ENCODE data around the gene LHPP. TPM values are rescaled to one million over a fixed set of nuclear protein-coding genes. Genes with fewer than 3 reads are reported as not detected.

Gene LHPP
- total and polyA plus RNA-seq, 10 of the 15 experiments (the other 5 are each of a cell fraction or from before 2014, with no cell fraction given): 0.79 to 9.8 (median 6.7) TPM

DNA sequence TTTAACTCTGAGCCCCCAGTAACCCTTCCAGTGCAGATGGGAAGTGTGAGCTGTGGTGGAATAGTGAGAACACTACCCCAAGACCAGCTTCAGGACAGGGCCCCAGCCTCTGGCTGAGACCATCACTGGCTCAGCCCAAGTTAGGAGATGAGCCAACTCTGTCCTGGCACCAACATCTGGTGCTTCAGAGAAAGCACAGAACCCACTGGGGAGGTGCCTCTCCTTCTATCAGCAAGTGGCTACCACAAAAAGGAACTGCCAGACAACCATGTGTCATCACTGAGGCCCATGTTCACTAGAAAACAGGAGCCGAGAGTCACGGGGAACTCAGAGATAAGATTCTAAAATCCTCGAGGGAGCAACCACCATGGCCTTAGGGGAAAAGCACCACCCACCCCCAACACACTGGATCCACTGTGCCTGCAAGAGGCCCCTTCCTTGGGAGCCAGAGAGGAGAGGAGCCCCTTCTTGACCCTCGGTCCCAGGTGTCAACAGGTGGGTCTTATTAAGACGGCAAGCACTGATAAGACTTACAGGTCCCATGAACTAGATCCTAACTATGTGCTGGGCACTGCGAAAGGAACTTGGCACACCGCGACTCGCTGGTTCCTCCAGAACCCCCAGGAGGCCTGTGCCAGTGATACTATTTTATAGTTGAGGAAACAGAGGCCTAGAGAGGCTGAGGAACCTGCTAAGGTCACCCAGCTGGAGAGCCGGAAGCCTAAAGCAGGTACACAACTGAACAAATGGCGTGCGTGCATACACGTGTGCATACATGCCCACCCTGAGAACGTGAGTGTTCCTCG is 179.9 kb downstream of the LHPP start (continued):
- TF ChIP-seq NR2F1 (conservative IDR thresholded peaks at IDR 0.05) (no peak), SREBF1 (IDR thresholded peaks at IDR 0.05; ENCODE audit: low read length) (no peak), DPF2 (IDR thresholded peaks at IDR 0.05) (no peak), KDM1A (IDR thresholded peaks at IDR 0.05; ENCODE audit: borderline replicate concordance) (no peak), TARDBP (IDR thresholded peaks at IDR 0.05; ENCODE audit: borderline replicate concordance) (no peak), MEF2B (IDR thresholded peaks at IDR 0.05; ENCODE audit: partially characterized antibody, poor library complexity, severe bottlenecking) (peak; percentile 85), RFX5 (IDR thresholded peaks at IDR 0.05; ENCODE audit: low read depth, low read length) (no peak), RBBP5 (conservative IDR thresholded peaks at IDR 0.05) (no peak), CHD1 (IDR thresholded peaks at IDR 0.05; ENCODE audit: low read depth, low read length) (no peak), BCL11A (IDR thresholded peaks at IDR 0.05; ENCODE audit: low read depth, low read length) (no peak), RCOR1 (conservative IDR thresholded peaks at IDR 0.05; ENCODE audit: low read depth, low read length) (no peak), ZNF24 (IDR thresholded peaks at IDR 0.05) (no peak), MYB (IDR thresholded peaks at IDR 0.05; ENCODE audit: borderline replicate concordance, low read depth, low read length) (no peak), NFIC (IDR thresholded peaks at IDR 0.05; ENCODE audit: low read depth, low read length) (no peak), TCF3 (IDR thresholded peaks at IDR 0.05; ENCODE audit: borderline replicate concordance, insufficient read depth, low read depth, low read length) (no peak), MYC (IDR thresholded peaks at IDR 0.05; ENCODE audit: insufficient read depth, insufficient read length, insufficient replicate concordance, low read length, severe bottlenecking) (no peak), CBFB (IDR thresholded peaks at IDR 0.05; ENCODE audit: low read depth) (no peak), SIN3A (IDR thresholded peaks at IDR 0.05; ENCODE audit: low read depth, low read length) (no peak), ATF7 (IDR thresholded peaks at IDR 0.05; ENCODE audit: low read depth) (no peak), BMI1 (IDR thresholded peaks at IDR 0.05; ENCODE audit: borderline replicate concordance) (no peak), NR2C1 (IDR thresholded peaks at IDR 0.05) (no peak)
- TF ChIP-seq, protein P1, sequence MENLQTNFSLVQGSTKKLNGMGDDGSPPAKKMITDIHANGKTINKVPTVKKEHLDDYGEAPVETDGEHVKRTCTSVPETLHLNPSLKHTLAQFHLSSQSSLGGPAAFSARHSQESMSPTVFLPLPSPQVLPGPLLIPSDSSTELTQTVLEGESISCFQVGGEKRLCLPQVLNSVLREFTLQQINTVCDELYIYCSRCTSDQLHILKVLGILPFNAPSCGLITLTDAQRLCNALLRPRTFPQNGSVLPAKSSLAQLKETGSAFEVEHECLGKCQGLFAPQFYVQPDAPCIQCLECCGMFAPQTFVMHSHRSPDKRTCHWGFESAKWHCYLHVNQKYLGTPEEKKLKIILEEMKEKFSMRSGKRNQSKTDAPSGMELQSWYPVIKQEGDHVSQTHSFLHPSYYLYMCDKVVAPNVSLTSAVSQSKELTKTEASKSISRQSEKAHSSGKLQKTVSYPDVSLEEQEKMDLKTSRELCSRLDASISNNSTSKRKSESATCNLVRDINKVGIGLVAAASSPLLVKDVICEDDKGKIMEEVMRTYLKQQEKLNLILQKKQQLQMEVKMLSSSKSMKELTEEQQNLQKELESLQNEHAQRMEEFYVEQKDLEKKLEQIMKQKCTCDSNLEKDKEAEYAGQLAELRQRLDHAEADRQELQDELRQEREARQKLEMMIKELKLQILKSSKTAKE (IDR thresholded peaks at IDR 0.05; ENCODE audit: low read depth, poor library complexity, severe bottlenecking): peak; percentile 61
- TF ChIP-seq, protein P2, sequence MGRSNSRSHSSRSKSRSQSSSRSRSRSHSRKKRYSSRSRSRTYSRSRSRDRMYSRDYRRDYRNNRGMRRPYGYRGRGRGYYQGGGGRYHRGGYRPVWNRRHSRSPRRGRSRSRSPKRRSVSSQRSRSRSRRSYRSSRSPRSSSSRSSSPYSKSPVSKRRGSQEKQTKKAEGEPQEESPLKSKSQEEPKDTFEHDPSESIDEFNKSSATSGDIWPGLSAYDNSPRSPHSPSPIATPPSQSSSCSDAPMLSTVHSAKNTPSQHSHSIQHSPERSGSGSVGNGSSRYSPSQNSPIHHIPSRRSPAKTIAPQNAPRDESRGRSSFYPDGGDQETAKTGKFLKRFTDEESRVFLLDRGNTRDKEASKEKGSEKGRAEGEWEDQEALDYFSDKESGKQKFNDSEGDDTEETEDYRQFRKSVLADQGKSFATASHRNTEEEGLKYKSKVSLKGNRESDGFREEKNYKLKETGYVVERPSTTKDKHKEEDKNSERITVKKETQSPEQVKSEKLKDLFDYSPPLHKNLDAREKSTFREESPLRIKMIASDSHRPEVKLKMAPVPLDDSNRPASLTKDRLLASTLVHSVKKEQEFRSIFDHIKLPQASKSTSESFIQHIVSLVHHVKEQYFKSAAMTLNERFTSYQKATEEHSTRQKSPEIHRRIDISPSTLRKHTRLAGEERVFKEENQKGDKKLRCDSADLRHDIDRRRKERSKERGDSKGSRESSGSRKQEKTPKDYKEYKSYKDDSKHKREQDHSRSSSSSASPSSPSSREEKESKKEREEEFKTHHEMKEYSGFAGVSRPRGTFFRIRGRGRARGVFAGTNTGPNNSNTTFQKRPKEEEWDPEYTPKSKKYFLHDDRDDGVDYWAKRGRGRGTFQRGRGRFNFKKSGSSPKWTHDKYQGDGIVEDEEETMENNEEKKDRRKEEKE (IDR thresholded peaks at IDR 0.05): no peak
- TF ChIP-seq, protein P3, sequence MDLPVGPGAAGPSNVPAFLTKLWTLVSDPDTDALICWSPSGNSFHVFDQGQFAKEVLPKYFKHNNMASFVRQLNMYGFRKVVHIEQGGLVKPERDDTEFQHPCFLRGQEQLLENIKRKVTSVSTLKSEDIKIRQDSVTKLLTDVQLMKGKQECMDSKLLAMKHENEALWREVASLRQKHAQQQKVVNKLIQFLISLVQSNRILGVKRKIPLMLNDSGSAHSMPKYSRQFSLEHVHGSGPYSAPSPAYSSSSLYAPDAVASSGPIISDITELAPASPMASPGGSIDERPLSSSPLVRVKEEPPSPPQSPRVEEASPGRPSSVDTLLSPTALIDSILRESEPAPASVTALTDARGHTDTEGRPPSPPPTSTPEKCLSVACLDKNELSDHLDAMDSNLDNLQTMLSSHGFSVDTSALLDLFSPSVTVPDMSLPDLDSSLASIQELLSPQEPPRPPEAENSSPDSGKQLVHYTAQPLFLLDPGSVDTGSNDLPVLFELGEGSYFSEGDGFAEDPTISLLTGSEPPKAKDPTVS (IDR thresholded peaks at IDR 0.05; ENCODE audit: low read depth, low read length): no peak
- TF ChIP-seq, protein P4, sequence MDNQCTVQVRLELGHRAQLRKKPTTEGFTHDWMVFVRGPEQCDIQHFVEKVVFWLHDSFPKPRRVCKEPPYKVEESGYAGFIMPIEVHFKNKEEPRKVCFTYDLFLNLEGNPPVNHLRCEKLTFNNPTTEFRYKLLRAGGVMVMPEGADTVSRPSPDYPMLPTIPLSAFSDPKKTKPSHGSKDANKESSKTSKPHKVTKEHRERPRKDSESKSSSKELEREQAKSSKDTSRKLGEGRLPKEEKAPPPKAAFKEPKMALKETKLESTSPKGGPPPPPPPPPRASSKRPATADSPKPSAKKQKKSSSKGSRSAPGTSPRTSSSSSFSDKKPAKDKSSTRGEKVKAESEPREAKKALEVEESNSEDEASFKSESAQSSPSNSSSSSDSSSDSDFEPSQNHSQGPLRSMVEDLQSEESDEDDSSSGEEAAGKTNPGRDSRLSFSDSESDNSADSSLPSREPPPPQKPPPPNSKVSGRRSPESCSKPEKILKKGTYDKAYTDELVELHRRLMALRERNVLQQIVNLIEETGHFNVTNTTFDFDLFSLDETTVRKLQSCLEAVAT (IDR thresholded peaks at IDR 0.05): no peak
